CD4-positive, alpha-beta T cell treated with Interleukin-6 at 100 ng/mL for 8 hours (primary cell): ENCODE data around the gene KHDRBS1.
"Not testable (repeated sequence)": the region's sequence is repeated elsewhere in the genome, so short reads cannot be mapped to it uniquely, and the experiment has no call there.

Experiments
- DNase-seq: peaks from one replicate; pipeline ENCODE4 v3.0.0-alpha.2; 2020; ENCODE audit warnings: mixed read lengths, low spot score

KHDRBS1 gene

GRCh38 chr1:32063261-32063681 lies 49.6 kb downstream of the KHDRBS1 start:
- DNase-seq: peak; percentile 16

DNA sequence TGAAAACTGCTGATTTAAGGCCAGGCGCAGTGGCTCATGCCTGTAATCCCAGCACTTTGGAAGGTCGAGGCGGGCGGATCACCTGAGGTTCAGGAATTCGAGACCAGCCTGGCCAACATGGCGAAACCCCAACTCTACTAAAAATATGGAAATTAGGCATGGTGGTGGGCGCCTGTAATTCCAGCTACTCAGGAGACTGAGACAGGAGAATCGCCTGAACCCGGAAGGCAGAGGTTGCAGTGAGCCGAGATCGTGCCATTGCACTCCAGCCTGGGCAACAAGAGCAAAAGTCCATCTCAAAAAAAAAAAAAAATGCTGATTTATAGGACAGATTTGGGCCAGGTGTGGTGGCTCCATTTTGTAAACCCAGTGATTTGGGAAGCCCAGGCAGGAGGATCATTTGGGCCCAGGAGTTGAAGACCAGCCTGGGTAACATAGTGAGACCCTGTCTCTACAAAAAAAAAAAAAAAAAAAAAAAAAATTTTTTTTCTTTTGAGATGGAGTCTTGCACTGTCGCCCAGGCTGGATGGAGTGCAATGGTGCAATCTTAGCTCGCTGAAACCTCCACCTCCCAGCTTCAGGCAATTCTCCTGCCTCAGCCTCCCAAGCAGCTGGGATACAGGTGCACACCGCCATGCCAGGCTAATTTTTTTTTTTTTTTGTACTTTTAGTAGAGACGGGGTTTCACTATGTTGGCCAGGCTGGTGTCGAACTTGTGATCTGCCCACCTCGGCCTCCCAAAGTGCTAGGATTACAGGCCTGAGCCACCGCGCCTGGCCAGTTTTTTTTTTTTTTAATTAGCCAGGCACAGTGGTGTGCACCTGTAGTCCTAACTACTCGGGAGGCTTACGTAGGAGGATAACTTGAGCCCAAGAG lies 52.2 kb downstream of the KHDRBS1 start:
- DNase-seq: not testable (repeated sequence)

- DNase-seq: peak; percentile 45
Measured at GRCh38 chr1:32066489-32066873, 52.8 kb downstream of the KHDRBS1 start.

DNA sequence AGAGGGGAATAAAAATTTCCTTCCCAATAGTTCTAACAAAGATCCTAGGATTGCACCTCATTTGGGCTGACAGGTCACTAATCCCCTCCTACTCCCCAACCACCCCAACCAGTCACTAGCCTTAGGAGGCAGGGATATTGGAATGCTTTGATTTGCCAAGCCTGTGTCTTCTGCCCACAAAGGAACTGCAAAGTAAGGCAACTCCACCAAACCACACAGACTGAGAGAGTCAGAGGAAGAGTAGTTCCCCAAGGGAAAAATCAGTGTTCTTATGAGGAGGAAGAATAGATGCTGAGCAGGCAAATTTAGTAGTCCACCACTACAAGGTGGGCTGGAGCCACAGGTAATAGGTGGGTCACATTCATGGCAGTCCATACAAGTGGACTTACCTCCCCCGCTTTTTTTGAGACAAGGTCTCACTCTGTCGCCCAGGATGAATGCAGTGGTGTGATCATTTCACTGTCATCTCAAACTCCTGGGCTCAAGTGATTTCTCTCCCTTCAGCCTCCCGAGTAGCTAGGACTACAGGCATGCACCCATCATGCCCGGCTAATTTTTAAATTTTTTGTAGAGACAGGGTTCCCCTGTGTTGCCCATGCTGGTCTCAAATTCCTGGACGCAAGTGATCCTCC lies 55.4 kb downstream of the KHDRBS1 start:
- no peak for DNase-seq

DNA sequence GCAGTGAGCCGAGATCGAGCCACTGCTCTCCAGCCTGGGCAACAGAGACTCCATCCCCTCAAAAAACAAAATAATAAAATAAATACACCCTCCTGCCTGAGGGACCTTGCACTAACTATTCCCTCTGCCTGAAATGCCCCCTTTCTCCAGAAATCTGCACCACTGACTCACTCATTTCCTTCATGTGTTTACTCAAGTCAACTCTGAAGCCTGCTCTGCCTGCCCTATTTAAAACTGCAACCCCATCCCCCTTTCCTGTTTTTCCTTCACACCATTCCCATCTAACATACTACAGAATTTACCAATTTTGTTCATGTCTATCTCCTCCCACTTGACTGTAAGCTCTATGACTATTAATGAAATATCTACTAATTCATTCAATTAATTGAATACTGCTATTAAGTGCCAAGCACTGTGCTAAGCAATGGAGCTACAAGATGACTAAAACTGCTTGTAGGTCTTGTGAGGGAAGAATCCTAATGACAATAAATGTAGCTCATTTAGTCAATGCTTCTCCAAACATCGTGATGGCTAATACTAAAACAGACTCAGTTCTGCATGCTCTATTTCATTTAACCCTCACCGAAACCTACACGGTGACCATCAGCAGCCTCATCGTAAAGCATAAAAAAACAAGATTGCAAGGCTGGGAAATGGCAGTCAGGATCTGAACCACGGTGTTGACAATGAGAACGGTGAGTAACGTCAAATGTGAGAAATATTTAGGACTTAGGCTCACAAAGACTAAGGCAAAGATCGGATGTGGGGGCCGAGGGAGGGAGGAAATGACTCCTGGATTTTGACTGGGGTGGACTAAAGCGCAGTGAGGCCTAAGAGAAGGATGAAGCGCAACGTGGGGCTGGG lies 58.3 kb downstream of the KHDRBS1 start:
- no peak for DNase-seq

GRCh38 chr1:32072622-32073298 lies 59.1 kb downstream of the KHDRBS1 start, which contains the start of gene TMEM39B:
Gene TMEM39B (plus strand): TSS chr1:32072939. CDS start chr1:32073048, 109 bp downstream.
- DNase-seq: peak; percentile 95

DNA sequence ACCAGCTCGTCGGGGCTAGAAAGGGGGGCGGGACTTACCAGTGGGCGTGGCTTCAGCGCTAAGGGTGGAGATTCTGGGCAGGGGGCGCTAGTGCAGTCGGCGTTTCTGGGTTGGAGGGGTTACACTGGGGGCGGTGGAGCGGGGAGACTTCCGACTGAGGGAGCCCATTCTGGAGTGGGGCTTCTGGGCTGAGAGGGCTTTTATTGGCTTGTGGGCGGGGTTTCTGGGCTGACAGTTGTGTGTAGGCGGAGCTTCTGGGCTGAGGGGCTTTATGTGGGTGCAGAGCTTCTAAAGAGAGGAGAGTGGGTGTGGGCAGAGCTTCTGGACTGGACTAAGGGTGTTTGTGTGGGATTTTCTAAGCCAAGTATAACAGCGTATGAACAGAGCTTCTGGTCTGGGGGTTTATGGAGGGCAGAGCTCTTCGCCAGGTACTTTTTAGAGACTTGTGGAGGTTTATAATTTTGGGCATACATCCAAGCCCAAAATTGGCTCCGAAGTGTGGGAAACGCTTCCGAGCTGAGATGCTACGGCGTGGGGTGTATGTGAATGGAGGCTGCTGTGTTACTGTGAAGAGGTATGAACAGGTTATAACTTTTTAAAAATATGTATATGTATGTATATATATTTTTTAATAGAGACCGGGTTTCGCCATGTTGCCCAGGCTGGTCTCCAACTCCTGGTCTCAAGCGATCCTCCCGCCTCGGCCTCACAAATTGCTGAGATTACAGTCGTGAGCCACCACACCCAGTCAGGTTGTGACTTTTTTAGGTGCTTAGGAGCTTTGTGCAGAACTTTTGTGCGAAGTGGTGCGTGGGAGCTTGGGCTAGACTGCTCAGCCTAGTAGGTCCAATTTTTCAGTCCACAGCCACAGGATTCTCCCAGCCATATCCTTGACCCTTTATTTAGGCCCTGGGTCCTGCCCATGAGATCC lies 59.9 kb downstream of the KHDRBS1 start:
- DNase-seq: no peak

DNA sequence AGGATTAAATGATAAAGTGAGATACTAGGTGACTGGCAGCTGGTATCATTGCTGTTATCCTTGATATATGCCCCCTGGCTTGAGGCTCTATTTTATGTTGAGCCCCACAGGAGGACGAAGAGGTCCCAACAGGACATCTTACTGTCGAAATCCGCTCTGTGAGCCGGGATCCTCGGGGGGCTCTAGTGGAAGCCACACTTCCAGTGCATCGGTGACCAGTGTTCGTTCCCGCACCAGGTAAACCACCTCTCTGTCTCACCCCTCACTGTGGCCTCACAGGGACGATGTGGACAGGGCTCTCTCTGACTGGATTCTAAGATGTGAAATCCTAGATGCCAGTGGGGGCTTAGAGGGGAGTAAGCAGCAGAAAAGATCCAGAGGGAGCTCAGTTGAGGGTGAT lies 61.2 kb downstream of the KHDRBS1 start:
- DNase-seq: no peak

GRCh38 chr1:32077451-32077850 lies 63.8 kb downstream of the KHDRBS1 start:
- no peak for DNase-seq

GRCh38 chr1:32082022-32082421 lies 68.4 kb downstream of the KHDRBS1 start:
- DNase-seq: no peak

DNA sequence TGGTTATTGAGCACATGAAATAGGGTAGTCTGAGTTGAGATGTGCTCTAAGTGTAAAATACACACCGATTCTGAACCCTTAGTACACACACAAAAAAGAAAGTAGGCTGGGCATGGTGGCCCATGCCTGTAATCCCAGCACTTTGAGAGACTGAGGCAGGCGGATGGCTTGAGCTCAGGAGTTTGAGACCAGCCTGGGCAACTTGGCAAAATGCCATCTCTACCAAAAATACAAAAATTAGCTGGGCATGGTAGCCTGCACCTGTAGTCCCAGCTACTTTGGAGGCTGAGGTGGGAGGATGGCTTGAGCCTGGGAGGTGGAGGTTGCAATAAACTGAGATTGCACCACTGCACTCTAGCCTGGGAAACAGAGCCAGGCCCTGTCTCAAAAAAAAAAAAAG lies 72.7 kb downstream of the KHDRBS1 start:
- not testable (repeated sequence) for DNase-seq

- no peak for DNase-seq
Measured at GRCh38 chr1:32091176-32091575, 77.5 kb downstream of the KHDRBS1 start.

DNA sequence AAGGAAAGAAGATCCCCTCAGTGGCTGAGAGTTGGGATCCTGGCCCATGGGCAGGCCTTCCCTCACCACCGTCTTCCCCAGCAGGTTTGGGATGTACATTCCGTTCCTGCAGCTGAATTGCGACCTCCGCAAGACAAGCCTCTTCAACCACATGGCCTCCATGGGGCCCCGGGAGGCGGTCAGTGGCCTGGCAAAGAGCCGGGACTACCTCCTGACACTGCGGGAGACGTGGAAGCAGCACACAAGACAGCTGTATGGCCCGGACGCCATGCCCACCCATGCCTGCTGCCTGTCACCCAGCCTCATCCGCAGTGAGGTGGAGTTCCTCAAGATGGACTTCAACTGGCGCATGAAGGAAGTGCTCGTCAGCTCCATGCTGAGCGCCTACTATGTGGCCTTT lies 77.9 kb downstream of the KHDRBS1 start:
- DNase-seq: no peak
